IPS DF 6.9 (cell line): ENCODE data around the gene GALP.
"Not testable (repeated sequence)": the region's sequence is repeated elsewhere in the genome, so short reads cannot be mapped to it uniquely, and the experiment has no call there.

Experiments
- DNase-seq: peaks from one replicate; pipeline ENCODE4 v3.0.0-alpha.2; 2013; ENCODE audit warnings: low read depth, low spot score
- H3K27ac ChIP-seq: one replicate; pipeline ENCODE4 v1.5.1; 2013; ENCODE audit warnings: low read length, control low read depth
- H3K27me3 ChIP-seq: 2 replicates; pipeline ENCODE4 v1.6.1; 2013; ENCODE audit warnings: mild to moderate bottlenecking, low read length; ENCODE audit not compliant: control insufficient read depth, insufficient read depth
- H3K36me3 ChIP-seq: 2 replicates; pipeline ENCODE4 v1.6.1; 2013; ENCODE audit warnings: low read length; ENCODE audit not compliant: control insufficient read depth, insufficient read depth
- H3K4me1 ChIP-seq: 2 replicates; pipeline ENCODE4 v1.6.1; 2013; ENCODE audit warnings: low read length; ENCODE audit not compliant: control insufficient read depth, insufficient read depth
- H3K4me3 ChIP-seq: 2 replicates; pipeline ENCODE4 v1.5.1; 2013; ENCODE audit warnings: mild to moderate bottlenecking, low read length
- H3K9me3 ChIP-seq: 2 replicates; pipeline ENCODE4 v1.6.1; 2013; ENCODE audit warnings: low read length, inconsistent platforms; ENCODE audit not compliant: control insufficient read depth, insufficient read depth
- WGBS: extraction: QIAGEN DNeasy Blood & Tissue Kit; methylation state at CpG from one replicate; pipeline ENCODE4 v1.1.7; 2013; ENCODE audit warnings: mixed read lengths, missing lambda C conversion rate; ENCODE audit not compliant: insufficient read length, insufficient coverage; 5-methylcytosine and 5-hydroxymethylcytosine counted together

Gene GALP

DNA sequence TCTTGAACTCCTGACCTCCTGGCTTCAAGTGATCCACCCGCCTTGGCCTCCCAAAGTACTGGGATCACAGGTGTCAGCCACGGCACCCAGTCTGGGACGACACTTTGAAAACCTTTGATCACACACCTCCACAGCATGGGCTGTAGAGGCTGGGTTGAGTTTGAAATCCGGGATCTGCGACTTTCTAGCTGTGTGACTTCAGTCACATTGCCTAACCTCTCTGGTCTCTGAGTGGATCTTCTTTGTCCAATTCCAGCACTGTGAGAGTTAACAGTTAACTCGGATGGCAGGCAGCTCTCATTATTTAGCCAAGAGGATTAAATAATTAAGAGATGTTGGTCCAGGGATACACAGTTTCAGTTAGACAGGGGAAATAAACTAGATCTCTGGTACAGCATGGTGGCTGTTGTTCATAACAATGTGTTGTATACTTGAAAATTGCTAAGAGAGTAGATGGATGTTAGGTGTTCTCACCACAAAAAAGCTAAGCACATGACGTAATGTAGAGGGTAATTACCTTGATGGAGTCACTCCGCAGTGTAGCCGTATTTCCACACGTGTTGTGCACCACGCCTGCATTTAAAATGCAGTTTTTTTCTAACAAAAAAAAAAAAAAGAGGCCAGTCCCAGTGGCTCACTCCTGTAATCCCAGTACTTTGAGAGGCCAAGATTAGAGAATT, 1.9 kb downstream of the GALP start:
- no peak for DNase-seq
- Histone ChIP-seq H3K36me3 (no peaks in the 10 kb centered on the region), H3K27ac (no peak overlapping the region), H3K4me1 (no peaks in the 10 kb centered on the region), H3K9me3 (no peaks in the 10 kb centered on the region), H3K4me3 (no peak overlapping the region), H3K27me3 (no peaks in the 10 kb centered on the region)
- WGBS: no CpG with 5 or more reads among the region's 11 CpGs

DNA sequence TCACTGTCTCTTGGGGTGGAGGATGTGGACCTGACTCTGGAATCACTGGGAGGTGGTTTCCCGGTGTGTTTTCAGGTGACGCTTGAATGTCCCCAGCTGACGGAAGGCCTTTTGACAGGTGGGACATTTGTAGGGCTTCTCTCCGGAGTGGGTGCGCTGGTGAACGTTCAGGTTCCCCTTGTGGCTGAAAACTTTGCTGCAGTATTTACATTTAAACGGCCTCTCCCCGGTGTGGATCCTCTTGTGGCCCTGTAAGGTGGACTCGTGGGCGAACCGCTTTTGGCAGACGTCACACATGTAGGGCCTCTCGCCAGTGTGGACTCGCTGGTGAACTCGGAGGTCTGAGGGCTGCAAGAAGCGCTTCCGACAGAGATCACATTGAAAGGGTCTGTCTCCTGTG, 14.0 kb downstream of the GALP start:
- Histone ChIP-seq H3K4me3 (no peak overlapping the region), H3K36me3 (no peaks in the 10 kb centered on the region), H3K4me1 (no peaks in the 10 kb centered on the region), H3K27me3 (no peaks in the 10 kb centered on the region), H3K27ac (no peak overlapping the region), H3K9me3 (no peaks in the 10 kb centered on the region)
- no peak for DNase-seq
- no CpG with 5 or more reads among the region's 17 CpGs for WGBS

DNA sequence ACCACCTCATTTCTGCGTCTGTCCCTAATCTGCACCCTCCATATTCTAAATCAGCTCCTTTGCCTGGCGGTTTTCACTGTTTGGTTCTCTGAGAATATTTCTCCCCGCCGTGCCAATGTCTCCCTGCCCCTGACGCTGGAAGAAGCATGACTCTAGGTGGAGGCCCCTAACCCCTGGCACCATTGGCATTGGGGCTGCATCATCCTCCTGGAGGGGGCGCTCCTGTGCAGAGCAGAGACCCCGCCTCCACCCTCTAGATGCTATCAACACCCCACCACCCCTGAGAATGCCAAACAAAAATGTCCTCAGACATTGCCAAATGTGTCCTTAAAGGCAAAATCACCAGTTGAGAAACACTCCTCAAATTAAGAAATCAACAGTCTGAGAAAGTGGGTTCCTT, 15.3 kb downstream of the GALP start:
- Histone ChIP-seq H3K9me3 (no peaks in the 10 kb centered on the region), H3K27me3 (no peaks in the 10 kb centered on the region), H3K4me3 (no peak overlapping the region), H3K27ac (no peak overlapping the region), H3K4me1 (no peaks in the 10 kb centered on the region), H3K36me3 (no peaks in the 10 kb centered on the region)
- no peak for DNase-seq
- no CpG with 5 or more reads among the region's 7 CpGs for WGBS

DNA sequence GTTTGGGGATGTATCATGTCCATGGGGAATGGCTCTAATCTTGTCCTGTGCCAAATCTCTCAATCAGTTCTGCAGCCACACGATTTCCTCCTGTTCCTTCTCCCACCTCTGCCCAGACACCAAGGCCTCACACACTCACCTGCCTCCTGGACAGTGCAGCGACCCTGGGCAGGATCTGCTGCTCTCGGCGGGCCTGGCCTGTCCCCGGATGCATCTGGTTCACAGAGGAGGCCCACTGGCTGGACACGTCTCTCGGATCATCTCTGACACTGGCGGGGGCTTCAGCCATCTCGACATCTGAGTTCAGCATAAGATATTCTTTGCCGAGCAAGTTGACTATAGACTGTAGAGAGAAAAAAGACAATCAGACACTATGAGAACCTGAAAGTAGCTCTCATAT, 15.9 kb downstream of the GALP start:
- Histone ChIP-seq H3K36me3 (no peaks in the 10 kb centered on the region), H3K27ac (no peak overlapping the region), H3K4me3 (no peak overlapping the region), H3K9me3 (no peaks in the 10 kb centered on the region), H3K27me3 (no peaks in the 10 kb centered on the region), H3K4me1 (no peaks in the 10 kb centered on the region)
- no CpG with 5 or more reads among the region's 10 CpGs for WGBS
- DNase-seq: no peak

DNA sequence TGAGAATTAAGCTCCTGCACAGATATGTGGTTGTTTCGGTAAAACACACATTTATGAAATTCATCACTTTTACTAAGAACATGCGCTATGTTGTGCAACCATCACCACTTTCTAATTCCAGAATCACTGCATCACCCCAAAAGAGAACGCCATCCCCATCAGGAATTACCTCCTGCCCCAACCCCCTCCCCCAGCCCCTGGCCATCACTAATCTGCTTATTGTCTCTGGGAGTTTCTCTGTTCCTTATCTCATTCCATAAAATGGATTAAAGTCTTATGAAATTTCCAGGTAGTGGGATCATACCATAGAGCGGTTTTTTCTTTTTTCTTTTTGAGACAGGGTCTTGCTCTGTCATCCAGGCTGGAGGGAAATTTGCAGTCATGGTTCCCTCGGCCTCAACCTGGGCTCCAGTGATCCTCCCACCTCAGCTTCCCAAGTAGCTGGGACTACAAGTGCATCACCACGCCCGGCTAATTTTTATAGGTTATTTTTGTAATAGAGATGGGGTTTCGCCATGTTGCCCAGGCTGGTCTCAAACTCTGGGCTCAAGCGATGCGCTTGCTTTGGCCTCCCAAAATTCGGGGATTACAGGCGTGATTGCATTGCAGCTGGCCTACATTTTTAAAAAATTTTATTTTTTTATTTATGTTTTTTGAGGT, 18.3 kb downstream of the GALP start:
- H3K27me3 ChIP-seq: no peaks in the 10 kb centered on the region
- H3K4me1 ChIP-seq: no peaks in the 10 kb centered on the region
- no peak overlapping the region for H3K4me3 ChIP-seq
- no peak overlapping the region for H3K27ac ChIP-seq
- H3K36me3 ChIP-seq: no peaks in the 10 kb centered on the region
- no CpG with 5 or more reads among the region's 12 CpGs for WGBS
- no peaks in the 10 kb centered on the region for H3K9me3 ChIP-seq
- DNase-seq: no peak

DNA sequence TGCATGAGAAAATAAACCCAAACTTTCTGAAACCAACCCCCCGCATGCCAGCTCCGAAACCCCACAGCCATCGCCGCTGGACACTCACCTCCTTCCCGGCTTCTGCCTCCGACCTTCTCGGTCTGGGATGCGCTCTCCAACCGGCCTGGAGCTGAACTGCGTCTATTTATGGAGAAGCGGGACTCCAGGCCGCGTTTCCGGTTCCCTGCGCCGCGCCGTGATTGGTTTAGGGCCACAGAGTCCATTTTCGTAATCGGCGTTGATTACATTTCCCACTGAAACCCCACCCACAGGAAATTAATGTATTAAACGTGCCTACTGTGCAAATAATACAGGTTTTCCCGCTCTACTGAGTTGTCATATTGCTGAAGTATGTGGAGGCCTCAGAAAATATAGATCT, 21.8 kb downstream of the GALP start, which contains the start of gene ZSCAN5B:
Gene ZSCAN5B, minus strand, starts transcription at position 138 of the 400 bp plus-strand sequence. CDS start 4,731 bp downstream, outside the sequence.
- not testable (repeated sequence) for H3K27ac ChIP-seq, H3K4me1 ChIP-seq, H3K36me3 ChIP-seq, DNase-seq, H3K27me3 ChIP-seq, H3K9me3 ChIP-seq, H3K4me3 ChIP-seq
- WGBS: no CpG with 5 or more reads among the region's 23 CpGs

DNA sequence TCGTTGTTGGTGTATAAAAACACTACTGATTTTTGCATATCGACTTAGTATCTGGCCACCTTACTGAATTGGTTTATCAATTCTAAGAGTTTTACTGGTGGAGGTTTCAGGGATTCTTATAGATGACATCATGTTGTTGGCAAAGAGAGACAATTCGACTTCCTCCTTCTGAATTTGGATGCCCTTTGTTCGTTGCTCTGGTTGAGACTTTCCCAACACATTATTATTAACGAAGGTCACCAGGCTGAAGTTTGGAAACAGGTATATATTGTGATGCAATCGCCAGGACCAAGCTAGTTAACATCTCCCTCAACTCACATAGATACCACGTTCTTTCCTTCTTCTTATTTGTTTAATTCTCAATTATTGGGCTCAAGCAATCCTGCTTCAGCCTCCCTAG, 23.9 kb downstream of the GALP start:
- no peaks in the 10 kb centered on the region for H3K36me3 ChIP-seq
- no CpG with 5 or more reads among the region's 7 CpGs for WGBS

DNA sequence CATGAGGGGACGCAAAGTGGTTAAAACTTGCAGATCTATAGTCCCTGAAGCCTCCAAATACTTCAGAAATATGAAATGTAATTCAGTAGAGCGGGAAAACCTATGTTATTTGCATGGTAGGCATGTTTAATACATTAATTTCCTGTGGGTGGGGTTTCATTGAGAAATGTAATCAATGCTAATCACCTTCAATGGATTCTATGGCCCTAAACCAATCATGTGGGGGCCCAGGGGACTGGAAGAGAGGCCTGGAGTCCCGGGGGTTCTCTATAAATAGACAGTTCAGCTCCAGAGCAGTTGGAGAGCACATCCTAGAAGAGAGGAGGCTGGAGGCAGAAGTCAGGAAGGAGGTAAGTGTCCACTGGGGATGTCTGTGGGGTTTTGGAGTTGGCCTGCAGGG, 26.2 kb downstream of the GALP start, which contains the start of gene ZSCAN5C:
Gene ZSCAN5C, plus strand, starts transcription at position 301 of the 400 bp plus-strand sequence. CDS start 3,641 bp downstream, outside the sequence.
- DNase-seq: no peak
- Histone ChIP-seq H3K4me3 (no peak within 1 kb of the TSS), H3K9me3 (no peaks in the 10 kb centered on the region), H3K27me3 (no peaks in the 10 kb centered on the region), H3K36me3 (no peaks in the 10 kb centered on the region), H3K27ac (no peak within 1 kb of the TSS), H3K4me1 (no peaks in the 10 kb centered on the region)
- no CpG with 5 or more reads among the region's 3 CpGs for WGBS

More for the DNA sequence above, 23.9 kb downstream of the GALP start:
- no peak for DNase-seq
- Histone ChIP-seq H3K9me3 (no peaks in the 10 kb centered on the region), H3K4me1 (no peaks in the 10 kb centered on the region), H3K27me3 (no peaks in the 10 kb centered on the region), H3K4me3 (no peak overlapping the region), H3K27ac (no peak overlapping the region)

DNA sequence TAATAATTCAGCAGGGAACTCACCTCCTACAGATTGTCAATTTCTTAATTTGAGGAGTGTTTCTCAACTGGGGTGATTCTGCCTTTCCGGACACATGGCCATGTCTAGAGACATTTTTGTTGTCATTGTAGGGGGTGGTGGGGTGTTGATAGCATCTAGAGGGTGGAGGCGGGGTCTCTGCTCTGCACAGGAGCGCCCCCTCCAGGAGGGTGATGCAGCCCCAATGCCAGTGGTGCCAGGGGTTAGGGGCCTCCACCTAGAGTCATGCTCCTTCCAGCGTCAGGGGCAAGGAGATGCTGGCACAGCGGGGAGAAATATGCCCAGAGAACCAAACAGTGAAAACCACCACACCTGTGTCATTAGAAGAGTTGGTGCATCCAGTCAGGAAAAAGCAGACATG, 31.8 kb downstream of the GALP start:
- not testable (repeated sequence) for DNase-seq, H3K36me3 ChIP-seq, H3K9me3 ChIP-seq, H3K4me3 ChIP-seq, H3K27ac ChIP-seq, H3K27me3 ChIP-seq, H3K4me1 ChIP-seq
- no CpG with 5 or more reads among the region's 5 CpGs for WGBS

DNA sequence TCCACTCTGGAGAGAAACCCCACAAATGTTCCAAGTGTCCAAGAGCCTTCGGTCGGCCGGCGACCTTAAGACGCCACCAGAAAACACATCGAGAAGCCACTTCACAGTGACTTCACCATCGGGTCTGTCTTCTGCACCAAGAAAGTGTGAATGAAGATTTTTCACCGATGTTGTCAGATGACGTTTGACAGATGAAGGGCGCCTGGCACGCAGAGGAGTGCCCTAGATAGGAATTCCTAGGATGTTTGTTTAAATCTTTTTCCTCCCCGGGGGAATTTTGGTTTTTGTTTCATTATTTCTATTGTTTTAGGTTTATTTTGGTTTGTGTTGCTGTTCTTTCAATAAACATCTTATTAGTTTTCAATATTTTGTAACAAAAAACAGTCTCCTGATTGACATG, 33.3 kb downstream of the GALP start:
- Histone ChIP-seq H3K36me3 (no peaks in the 10 kb centered on the region), H3K27me3 (no peaks in the 10 kb centered on the region), H3K4me3 (no peak overlapping the region), H3K27ac (no peak overlapping the region), H3K4me1 (no peaks in the 10 kb centered on the region), H3K9me3 (no peaks in the 10 kb centered on the region)
- no peak for DNase-seq
- no CpG with 5 or more reads among the region's 12 CpGs for WGBS

DNA sequence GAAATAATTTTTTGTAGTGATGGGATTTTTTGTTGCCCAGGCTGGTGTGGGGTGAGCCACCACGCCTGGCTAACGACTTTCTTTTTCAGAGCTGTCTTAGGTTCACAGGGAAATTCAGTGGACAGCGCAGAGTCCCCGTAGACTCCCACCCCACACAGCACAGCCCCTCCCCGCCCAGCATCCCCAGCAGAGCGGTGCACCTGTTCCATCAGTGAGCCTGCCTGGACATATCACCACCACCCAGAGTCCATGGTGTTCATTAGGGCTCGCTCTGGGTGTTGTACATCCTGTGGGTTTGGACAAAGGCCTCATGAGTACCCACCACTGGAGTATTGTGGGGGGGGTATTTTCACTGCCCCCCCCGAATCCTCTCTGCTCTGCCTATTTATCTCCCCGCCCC, 34.2 kb downstream of the GALP start:
- H3K9me3 ChIP-seq, H3K4me3 ChIP-seq, H3K4me1 ChIP-seq, H3K36me3 ChIP-seq, H3K27ac ChIP-seq, H3K27me3 ChIP-seq, DNase-seq: not testable (repeated sequence)
- no CpG with 5 or more reads among the region's 9 CpGs for WGBS
